ENCODE results near the gene MEF2A.

MEF2A gene

GRCh38 chr15:99564221-99565048, 1.3 kb upstream of the MEF2A start:
- no peak for DNase-seq (ENCODE audit: low read depth in 2 of 2)

- no peak for DNase-seq (ENCODE audit: low read depth in 2 of 2)
Measured at GRCh38 chr15:99565049-99565298, 810 bp upstream of the MEF2A start.

- peak in 1 of 2 donors; percentile 6 for DNase-seq (ENCODE audit: low read depth in 2 of 2)
Measured at GRCh38 chr15:99566157-99566897, 543 bp downstream of the MEF2A start.

GRCh38 chr15:99568625-99569352, 3.0 kb downstream of the MEF2A start:
- DNase-seq (ENCODE audit: low read depth in 2 of 2), result no peak

- no peak for DNase-seq (ENCODE audit: low read depth in 2 of 2)
Measured at GRCh38 chr15:99571299-99571698, 5.5 kb downstream of the MEF2A start.

GRCh38 chr15:99574048-99574447, 8.3 kb downstream of the MEF2A start:
- DNase-seq (ENCODE audit: low read depth in 2 of 2), result no peak

GRCh38 chr15:99574502-99574901, 8.7 kb downstream of the MEF2A start:
- DNase-seq (ENCODE audit: low read depth in 2 of 2), result no peak

GRCh38 chr15:99578809-99579208, 13.0 kb downstream of the MEF2A start:
- DNase-seq (ENCODE audit: low read depth in 2 of 2), result no peak

- no peak for DNase-seq (ENCODE audit: low read depth in 2 of 2)
Measured at GRCh38 chr15:99580076-99580475, 14.3 kb downstream of the MEF2A start.

- DNase-seq (ENCODE audit: low read depth in 2 of 2), result no peak
Measured at GRCh38 chr15:99582508-99582960, 16.8 kb downstream of the MEF2A start.

- DNase-seq (ENCODE audit: low read depth in 2 of 2), result no peak
Measured at GRCh38 chr15:99584081-99584600, 18.4 kb downstream of the MEF2A start.

GRCh38 chr15:99586121-99586520, 20.3 kb downstream of the MEF2A start:
- no peak for DNase-seq (ENCODE audit: low read depth in 2 of 2)

GRCh38 chr15:99589801-99590200, 24.0 kb downstream of the MEF2A start:
- DNase-seq (ENCODE audit: low read depth in 2 of 2), result no peak

- DNase-seq (ENCODE audit: low read depth in 2 of 2), result no peak
Measured at GRCh38 chr15:99590913-99591646, 25.3 kb downstream of the MEF2A start.

- DNase-seq (ENCODE audit: low read depth in 2 of 2), result no peak
Measured at GRCh38 chr15:99592145-99592791, 26.5 kb downstream of the MEF2A start.

GRCh38 chr15:99593070-99593469, 27.3 kb downstream of the MEF2A start:
- no peak for DNase-seq (ENCODE audit: low read depth in 2 of 2)

GRCh38 chr15:99594916-99595315, 29.1 kb downstream of the MEF2A start:
- DNase-seq (ENCODE audit: low read depth in 2 of 2), result no peak

GRCh38 chr15:99598296-99598695, 32.5 kb downstream of the MEF2A start:
- no peak for DNase-seq (ENCODE audit: low read depth in 2 of 2)

GRCh38 chr15:99603828-99604227, 38.0 kb downstream of the MEF2A start:
- no peak for DNase-seq (ENCODE audit: low read depth in 2 of 2)

- no peak for DNase-seq (ENCODE audit: low read depth in 2 of 2)
Measured at GRCh38 chr15:99604865-99605264, 39.1 kb downstream of the MEF2A start.

- no peak for DNase-seq (ENCODE audit: low read depth in 2 of 2)
Measured at GRCh38 chr15:99605490-99605931, 39.7 kb downstream of the MEF2A start.

Measured in stimulated activated CD4-positive, alpha-beta T cell treated with anti-CD3 and anti-CD28 coated beads, Interleukin-1b, Interleukin-23, amount 100 ng/mL, for 1 hour (primary cell).